Gastrocnemius medialis (tissue), 4 donors: ENCODE measurements around the gene SHC3.

Experiments used
- POLR2A ChIP-seq, 2 donors: fragments of 450-650 bp; IDR thresholded peaks; one replicate each; pipeline ENCODE4 v1.6.1; 2017; ENCODE audit warnings: antibody characterized with exemption in 2 of 2, mild to moderate bottlenecking in 2 of 2, moderate library complexity in 2 of 2
- TF ChIP-seq, protein P1 (sequence below), 5 experiments: fragments of 450-650 bp in 3 of 5; fragments of 200-600 bp in 2 of 5; sonication (generic) in 2 of 5; IDR thresholded peaks in 4 of 5; conservative IDR thresholded peaks in 1 of 5; 1 replicate in 4 of 5; 2 replicates in 1 of 5; pipeline ENCODE4 v1.5.1; 2016 to 2019; ENCODE audit warnings: antibody characterized with exemption in 5 of 5, mild to moderate bottlenecking in 3 of 5, moderate library complexity in 3 of 5

DNA sequence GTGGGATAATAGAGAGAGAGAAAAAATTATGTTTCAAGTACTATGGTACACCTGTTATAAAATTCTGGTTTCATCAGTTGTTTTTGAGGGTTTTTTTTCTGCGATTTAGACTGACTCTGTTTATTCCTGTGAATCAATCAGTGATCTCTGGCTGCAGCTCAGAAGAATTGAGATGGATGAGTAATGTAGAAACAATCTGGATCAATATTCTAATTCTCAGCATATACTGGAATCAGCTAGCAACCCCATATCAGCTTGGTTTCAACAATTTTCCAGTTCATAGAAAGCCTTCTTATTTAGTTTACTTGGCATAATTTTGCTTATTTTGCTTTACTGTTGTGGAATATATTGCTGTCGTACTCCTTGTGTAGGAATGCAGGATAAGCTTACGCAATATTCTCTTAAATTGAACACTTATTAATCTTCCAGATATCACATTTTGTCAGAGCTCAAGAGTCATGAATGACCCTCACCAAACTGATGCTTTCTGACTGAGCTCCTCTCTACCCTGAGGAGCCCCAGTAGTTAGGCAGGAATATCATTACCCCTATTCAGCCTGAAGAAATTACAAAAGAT is 42.9 kb downstream of the SHC3 start:
- TF ChIP-seq, protein P1, sequence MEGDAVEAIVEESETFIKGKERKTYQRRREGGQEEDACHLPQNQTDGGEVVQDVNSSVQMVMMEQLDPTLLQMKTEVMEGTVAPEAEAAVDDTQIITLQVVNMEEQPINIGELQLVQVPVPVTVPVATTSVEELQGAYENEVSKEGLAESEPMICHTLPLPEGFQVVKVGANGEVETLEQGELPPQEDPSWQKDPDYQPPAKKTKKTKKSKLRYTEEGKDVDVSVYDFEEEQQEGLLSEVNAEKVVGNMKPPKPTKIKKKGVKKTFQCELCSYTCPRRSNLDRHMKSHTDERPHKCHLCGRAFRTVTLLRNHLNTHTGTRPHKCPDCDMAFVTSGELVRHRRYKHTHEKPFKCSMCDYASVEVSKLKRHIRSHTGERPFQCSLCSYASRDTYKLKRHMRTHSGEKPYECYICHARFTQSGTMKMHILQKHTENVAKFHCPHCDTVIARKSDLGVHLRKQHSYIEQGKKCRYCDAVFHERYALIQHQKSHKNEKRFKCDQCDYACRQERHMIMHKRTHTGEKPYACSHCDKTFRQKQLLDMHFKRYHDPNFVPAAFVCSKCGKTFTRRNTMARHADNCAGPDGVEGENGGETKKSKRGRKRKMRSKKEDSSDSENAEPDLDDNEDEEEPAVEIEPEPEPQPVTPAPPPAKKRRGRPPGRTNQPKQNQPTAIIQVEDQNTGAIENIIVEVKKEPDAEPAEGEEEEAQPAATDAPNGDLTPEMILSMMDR (IDR thresholded peaks at IDR 0.05 in 4 of 5, conservative IDR thresholded peaks at IDR 0.05 in 1 of 5) = no peak
- TF ChIP-seq POLR2A (IDR thresholded peaks at IDR 0.05) = no peak
